K562 (cell line): Measurements from ENCODE around the gene COX14. TPM values are rescaled to one million over a fixed set of nuclear protein-coding genes. Genes with fewer than 3 reads are reported as not detected.

Experiments used
- ATAC-seq: fragments of 200-7000 bp; cut with Tn5 transposase; 3 replicates; pipeline ENCODE4 v1.9.1; 2020; ENCODE audit warnings: moderate library complexity
- BruUV-seq: library from RNA; stranded (reverse); fragments of 400-500 nt; replicated peaks from 2 replicates; lab custom pipeline; 2021; lab: Mats Ljungman, UMichigan
- CTCF ChIA-PET: fragments of 300-600 bp; formaldehyde crosslinking; extraction: SDS; loops from one replicate; lab custom pipeline; 2021; ENCODE audit warnings: low intra/inter-chr PET ratio; lab: Yijun Ruan, JAX
- POLR2A ChIA-PET: fragments of 300-600, 350-650 bp; sonication (Branson Sonifier 250); formaldehyde crosslinking; extraction: SDS; loops from one replicate; lab custom pipeline; 2021; ENCODE audit warnings: antibody characterized with exemption, inconsistent platforms; lab: Yijun Ruan, JAX
- DNase-seq, 4 experiments: peaks; one replicate each; pipeline versions ENCODE4 v3.0.0 to v3.0.0-alpha.2; 2011 to 2018; ENCODE audit warnings: low spot score in 3 of 4, mixed read lengths in 3 of 4; ENCODE audit errors: extremely low read depth in 1 of 4
- FAIRE-seq: peaks from 2 replicates; lab custom pipeline; 2011; peaks lifted over from hg19 to GRCh38; lab: Jason Lieb, UNC
- H2AFZ ChIP-seq: 2 replicates; pipeline ENCODE4 v1.6.0; 2011; ENCODE audit warnings: low read depth, low read length, control low read depth, inconsistent platforms
- H3K27ac ChIP-seq: fragments of 200-600 bp; 3 replicates; pipeline ENCODE4 v1.8.0; 2011; ENCODE audit warnings: low read depth, mild to moderate bottlenecking, control low read depth, inconsistent platforms, low read length, moderate library complexity, mixed read lengths; ENCODE audit errors: extremely low read depth
- H3K27me3 ChIP-seq, 2 experiments: fragments of 300-600 bp in 1 of 2; 2 replicates in 1 of 2; 3 replicates in 1 of 2; pipeline versions ENCODE4 v1.6.0 to v1.8.0; 2011; ENCODE audit warnings: inconsistent platforms in 2 of 2, low read length in 2 of 2, mild to moderate bottlenecking in 1 of 2, mixed read lengths in 1 of 2, moderate library complexity in 1 of 2; ENCODE audit not compliant: control insufficient read depth in 2 of 2, insufficient read depth in 2 of 2
- H3K36me3 ChIP-seq: fragments of 300-600 bp; 3 replicates; pipeline ENCODE4 v1.8.0; 2011; ENCODE audit warnings: mild to moderate bottlenecking, low read length, inconsistent platforms; ENCODE audit not compliant: control insufficient read depth, insufficient read depth
- H3K4me1 ChIP-seq, 2 experiments: fragments of 200-600 bp in 1 of 2; replicated peaks in 1 of 2; 2 replicates in 1 of 2; 3 replicates in 1 of 2; pipeline versions ENCODE4 v1.5.1 to v1.8.0; 2011; ENCODE audit warnings: inconsistent platforms in 2 of 2, low read length in 2 of 2, mild to moderate bottlenecking in 1 of 2, mixed read lengths in 1 of 2, moderate library complexity in 1 of 2; ENCODE audit not compliant: control insufficient read depth in 2 of 2, insufficient read depth in 2 of 2
- H3K4me2 ChIP-seq: 2 replicates; pipeline ENCODE4 v1.6.1; 2011; ENCODE audit warnings: low read length, control low read depth, inconsistent platforms, mixed read lengths; ENCODE audit not compliant: insufficient read depth
- H3K4me3 ChIP-seq: fragments of 200-600 bp; sonication (generic), shearing (Covaris generic); 2 replicates; pipeline ENCODE4 v1.5.1; 2016; ENCODE audit warnings: control low read depth, inconsistent platforms
- H3K79me2 ChIP-seq: fragments of 200-600 bp; 3 replicates; pipeline ENCODE4 v1.8.0; 2011; ENCODE audit warnings: low read length, inconsistent platforms; ENCODE audit not compliant: control insufficient read depth, insufficient read depth
- H3K9ac ChIP-seq, 2 experiments: 2 replicates each; pipeline versions ENCODE4 v1.6.0 to v1.6.1; 2011; ENCODE audit warnings: low read depth in 2 of 2, low read length in 2 of 2, control low read depth in 1 of 2, inconsistent platforms in 1 of 2, mild to moderate bottlenecking in 1 of 2, mixed read lengths in 1 of 2; ENCODE audit not compliant: insufficient read depth in 1 of 2
- H3K9me1 ChIP-seq: one replicate; pipeline ENCODE4 v1.6.0; 2011; ENCODE audit warnings: inconsistent platforms, mild to moderate bottlenecking, low read length, moderate library complexity; ENCODE audit not compliant: control insufficient read depth, insufficient read depth
- H3K9me3 ChIP-seq: replicated peaks from 2 replicates; pipeline ENCODE4 v1.5.1; 2011; ENCODE audit warnings: low read depth, low read length, inconsistent platforms; ENCODE audit not compliant: control insufficient read depth, insufficient read depth
- H4K20me1 ChIP-seq: replicated peaks from 2 replicates; pipeline ENCODE4 v1.6.1; 2011; ENCODE audit warnings: low read length, inconsistent platforms, mixed read lengths; ENCODE audit not compliant: control insufficient read depth, insufficient read depth
- CEBPG ChIP-seq, 3 experiments: fragments of 200-800 bp in 1 of 3; sonication (Bioruptor generic) in 1 of 3; sonication (generic) in 1 of 3; formaldehyde crosslinking in 1 of 3; IDR thresholded peaks in 2 of 3; conservative IDR thresholded peaks in 1 of 3; 2 replicates each; pipeline versions ENCODE4 v1.6.1 to v1.8.0; 2016 to 2022; ENCODE audit warnings: missing compliant biosample characterization in 2 of 3, missing genetic modification characterization in 2 of 3, mild to moderate bottlenecking in 1 of 3, missing genetic modification reagents in 1 of 3
- DEAF1 ChIP-seq: fragments of 450-650 bp; formaldehyde crosslinking; IDR thresholded peaks from 2 replicates; pipeline ENCODE4 v1.4.0; 2020; ENCODE audit warnings: mild to moderate bottlenecking, moderate library complexity
- E2F5 ChIP-seq: sonication (generic); formaldehyde crosslinking; IDR thresholded peaks from 2 replicates; pipeline ENCODE4 v1.8.0; 2022; ENCODE audit warnings: mild to moderate bottlenecking, missing genetic modification reagents
- FOXP4 ChIP-seq: sonication (generic); formaldehyde crosslinking; IDR thresholded peaks from 2 replicates; pipeline ENCODE4 v1.8.0; 2022; ENCODE audit warnings: mild to moderate bottlenecking, missing genetic modification reagents, borderline replicate concordance
- GTF2B ChIP-seq: IDR thresholded peaks from 2 replicates; pipeline ENCODE4 v1.6.1; 2011; ENCODE audit not compliant: insufficient read length; ENCODE audit errors: extremely low read depth
- NBN ChIP-seq: fragments of 450-650 bp; IDR thresholded peaks from 2 replicates; pipeline ENCODE4 v1.6.1; 2016; ENCODE audit warnings: low read depth, mild to moderate bottlenecking
- NR2C2 ChIP-seq, 2 experiments: fragments of 200-800 bp in 1 of 2; sonication (Bioruptor generic) in 1 of 2; sonication (generic) in 1 of 2; formaldehyde crosslinking in 1 of 2; IDR thresholded peaks; 2 replicates each; pipeline versions ENCODE4 v1.6.1 to v1.8.0; 2016 to 2022; ENCODE audit warnings: mild to moderate bottlenecking in 1 of 2, missing compliant biosample characterization in 1 of 2, missing genetic modification characterization in 1 of 2, missing genetic modification reagents in 1 of 2
- PHTF2 ChIP-seq: fragments of 250-450 bp; sonication (Bioruptor Pico); IDR thresholded peaks from 2 replicates; pipeline ENCODE4 v1.5.0; 2021; ENCODE audit warnings: mild to moderate bottlenecking
- SLC30A9 ChIP-seq: fragments of 250-450 bp; sonication (Bioruptor Pico); IDR thresholded peaks from 2 replicates; pipeline ENCODE4 v1.8.0; 2022; ENCODE audit warnings: mild to moderate bottlenecking, moderate library complexity
- SMAD1 ChIP-seq: fragments of 150-350 bp; IDR thresholded peaks from 2 replicates; pipeline ENCODE4 v1.6.1; 2014; ENCODE audit warnings: low read length, low read depth; ENCODE audit not compliant: partially characterized antibody
- SMARCA4 ChIP-seq: fragments of 450-650 bp; IDR thresholded peaks from 2 replicates; pipeline ENCODE4 v1.6.1; 2016
- SRSF9 ChIP-seq: fragments of 200-400 bp; formaldehyde crosslinking; IDR thresholded peaks from 2 replicates; pipeline ENCODE4 v1.6.1; 2017; ENCODE audit warnings: low read depth, low read length, borderline replicate concordance
- TCF7L2 ChIP-seq: fragments of 150-350 bp; IDR thresholded peaks from 2 replicates; pipeline ENCODE4 v1.6.1; 2016; ENCODE audit warnings: low read depth, mild to moderate bottlenecking, low read length, moderate library complexity
- ZNF778 ChIP-seq: fragments of 450-650 bp; formaldehyde crosslinking; IDR thresholded peaks from 2 replicates; pipeline ENCODE4 v1.4.0; 2020; ENCODE audit warnings: mild to moderate bottlenecking, moderate library complexity
- WGBS: fragments of 100-300 bp; shearing (Covaris generic); methylation state at CpG from one replicate; pipeline ENCODE4 v1.1.6; 2016; ENCODE audit warnings: low coverage, mixed read lengths; ENCODE audit not compliant: insufficient coverage; ENCODE audit errors: missing lambda C conversion rate; 5-methylcytosine and 5-hydroxymethylcytosine counted together
- in situ Hi-C: fragments of 300-500 bp; cut with MboI; formaldehyde crosslinking; loops from 4 replicates; pipeline ENCODE4 v1.15.0; 2018; ENCODE audit warnings: inconsistent platforms, mixed read lengths
- intact Hi-C: fragments of 100-400 bp; cut with micrococcal nuclease; formaldehyde crosslinking; loops from 2 replicates; pipeline ENCODE4 v1.14.2; 2022
- polyA plus RNA-seq, 8 experiments: library from polyadenylated mRNA; depleted of rRNA in 4 of 8; stranded (reverse) in 5 of 8; unstranded in 3 of 8; fragments of >200 nt; fragmentation: Nextera tagmentation in 2 of 8; fragmentation: Illumina TruSeq in 1 of 8; extraction: Ambion mirVana in 2 of 8; extraction: Trizol in 1 of 8; gene quantifications; 2 replicates each; pipeline versions ENCODE4 v1.2.1 to v1.2.3, GENCODE V29; 2011 to 2014; ENCODE audit warnings: inconsistent platforms in 1 of 8, missing spikeins in 1 of 8
- total RNA-seq, 7 experiments: library from RNA; depleted of rRNA in 6 of 7; stranded (reverse); fragments of >200 nt in 6 of 7; fragmentation: Illumina TruSeq in 2 of 7; extraction: Trizol in 2 of 7; gene quantifications; 2 replicates each; pipeline versions ENCODE4 v1.2.1 to v1.2.3, GENCODE V29; 2011 to 2021; ENCODE audit warnings: low replicate concordance in 1 of 7

Gene COX14
- total and polyA plus RNA-seq, 9 of the 15 experiments (the other 6 are each of a cell fraction or from before 2014, with no cell fraction given) = 44.4 to 269 (median 53.4) TPM

GRCh38 chr12:50145439-50145838, 33.4 kb downstream of the COX14 start:
- H3K27ac ChIP-seq = no peak overlapping the region
- no peak for ATAC-seq
- BruUV-seq = no TSS peak

More at GRCh38 chr12:50145439-50145838, 33.4 kb downstream of the COX14 start:
- no peak for DNase-seq
- peaks cover 0 to 4% of the 10 kb centered on the region in 2 experiments; a peak in 1 of 5 replicates for H3K4me1 ChIP-seq
- no peaks in the 10 kb centered on the region for H3K27me3 ChIP-seq
- no peaks in the 10 kb centered on the region for H4K20me1 ChIP-seq
- no peak for TF ChIP-seq ZNF778
- no peak for TF ChIP-seq DEAF1 (CRISPR knock-in tag)
- TF ChIP-seq NR2C2 (CRISPR knock-in tag; IDR thresholded peaks at IDR 0.05) = no peak
- TF ChIP-seq NR2C2 (tag; IDR thresholded peaks at IDR 0.05) = no peak
- no peak for TF ChIP-seq SRSF9
- no peak for TF ChIP-seq SLC30A9
- no peak for TF ChIP-seq SMAD1
- no peak for TF ChIP-seq SMARCA4
- TF ChIP-seq FOXP4 (CRISPR knock-in tag) = no peak
- TF ChIP-seq GTF2B = no peak
- TF ChIP-seq TCF7L2 = no peak
- no peak for TF ChIP-seq E2F5
- no peak for TF ChIP-seq PHTF2 (CRISPR knock-in tag)
- TF ChIP-seq CEBPG (CRISPR knock-in tag; IDR thresholded peaks at IDR 0.05) = no peak
- no peak for TF ChIP-seq CEBPG (tag; conservative IDR thresholded peaks at IDR 0.05 in 1 of 2, IDR thresholded peaks at IDR 0.05 in 1 of 2)
- no peak for TF ChIP-seq NBN
- WGBS = 74% methylated on average over 2 of the region's 2 CpGs
- no peak overlapping the region for H2AFZ ChIP-seq
- H3K9me3 ChIP-seq = no peaks in the 10 kb centered on the region
- in situ Hi-C loops = no loop called here
- H3K9ac ChIP-seq = no peak overlapping the region
- ChIA-PET CTCF (interaction anchor here (0.7 kb wide), 1 partner anchor 232 kb away, joined by 4 read pairs; no protein-coding TSS in a partner anchor), POLR2A (interaction anchor here (1.0 kb wide), 1 partner anchor 10 kb away, joined by 3 read pairs; no protein-coding TSS in a partner anchor)
- intact Hi-C loops = no loop called here
- H3K4me2 ChIP-seq = no peak overlapping the region
- FAIRE-seq = no peak
- H3K4me3 ChIP-seq = no peak overlapping the region
- H3K36me3 ChIP-seq = peaks cover 22% of the 10 kb centered on the region; the same call in 2 of the 3 replicates
- peaks cover 8% of the 10 kb centered on the region; the same call in 1 of the 3 replicates for H3K79me2 ChIP-seq
- no peaks in the 10 kb centered on the region for H3K9me1 ChIP-seq
